Measurements from ENCODE around the gene PRCD.

PRCD gene

DNA sequence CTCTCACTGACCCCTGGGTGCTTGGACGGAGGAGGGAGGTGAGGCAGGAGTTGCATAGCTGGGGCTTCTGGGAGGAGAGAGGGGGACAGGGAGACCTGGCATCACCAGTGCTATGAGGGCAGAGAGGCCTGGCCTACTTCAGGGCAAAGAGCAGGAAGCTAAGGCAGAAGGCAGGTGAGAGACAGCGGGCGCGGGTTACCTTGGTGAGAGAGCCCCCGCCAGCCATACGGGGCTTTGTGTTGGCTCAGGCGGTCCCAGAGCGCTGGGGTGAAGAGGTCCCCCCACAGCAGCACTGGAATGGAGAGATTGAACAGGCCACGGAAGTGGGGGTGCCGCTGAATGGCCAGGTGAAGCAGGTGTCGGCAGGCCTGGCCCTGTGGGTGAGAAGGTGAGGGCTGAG lies 34.3 kb downstream of the PRCD start:
- DNase-seq: no peak

DNA sequence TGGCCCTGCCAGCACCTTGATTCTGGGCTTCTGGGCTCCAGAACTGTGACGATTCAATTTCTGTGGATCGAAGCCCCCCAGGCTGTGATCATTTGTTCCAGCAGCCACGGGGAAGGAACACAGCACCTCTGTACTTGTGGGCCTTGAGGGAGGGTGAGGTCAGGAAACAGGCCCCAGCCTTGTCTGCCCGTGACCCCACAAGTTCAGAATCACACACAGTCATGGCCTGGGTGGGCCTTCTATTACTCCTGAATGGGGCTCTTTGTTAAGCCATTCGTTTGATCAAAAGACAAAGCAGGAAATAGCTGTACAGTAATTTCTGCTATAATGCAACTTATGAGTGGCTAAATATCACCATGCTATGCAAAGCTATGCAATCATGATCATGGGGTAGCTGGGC lies 35.7 kb downstream of the PRCD start:
- DNase-seq: no peak

DNA sequence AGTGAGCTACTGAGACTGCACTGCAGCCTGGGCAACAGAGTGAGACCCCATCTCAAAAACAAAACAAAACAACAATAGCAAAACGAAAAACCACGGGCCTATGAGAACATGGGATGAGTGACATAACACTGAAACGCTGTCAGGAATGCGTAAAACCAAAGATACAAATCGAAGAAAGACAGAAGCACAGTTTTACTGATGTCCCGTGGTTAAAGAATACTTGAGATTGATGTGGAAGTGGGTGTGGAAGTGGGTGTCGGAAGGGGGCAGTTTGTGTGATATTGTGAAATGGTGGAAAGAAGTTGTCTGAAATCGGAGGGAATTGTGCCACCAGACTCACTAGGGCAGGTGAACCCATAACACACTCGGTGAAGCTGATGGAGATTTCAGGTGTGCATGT lies 36.3 kb downstream of the PRCD start:
- DNase-seq: no peak

DNA sequence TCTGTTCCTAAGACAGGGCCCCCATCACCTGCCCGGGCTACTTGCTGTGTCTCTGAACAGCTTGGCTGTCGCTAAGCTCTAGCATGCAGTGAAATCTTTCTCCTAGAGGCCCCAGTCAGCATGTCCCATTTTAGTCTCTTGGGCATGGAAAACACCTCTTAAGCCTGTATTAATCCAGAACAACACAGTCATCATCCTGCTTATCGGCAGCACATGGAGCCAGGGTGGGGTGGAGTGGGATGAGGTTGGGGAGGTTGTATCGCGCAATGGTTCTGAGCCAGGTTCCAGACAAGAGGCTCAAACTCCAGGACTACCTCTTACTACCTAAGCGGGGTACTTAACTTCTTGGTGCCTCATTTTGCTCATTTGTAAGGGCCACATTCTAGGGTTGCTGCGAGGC lies 38.0 kb downstream of the PRCD start:
- no peak for DNase-seq

DNA sequence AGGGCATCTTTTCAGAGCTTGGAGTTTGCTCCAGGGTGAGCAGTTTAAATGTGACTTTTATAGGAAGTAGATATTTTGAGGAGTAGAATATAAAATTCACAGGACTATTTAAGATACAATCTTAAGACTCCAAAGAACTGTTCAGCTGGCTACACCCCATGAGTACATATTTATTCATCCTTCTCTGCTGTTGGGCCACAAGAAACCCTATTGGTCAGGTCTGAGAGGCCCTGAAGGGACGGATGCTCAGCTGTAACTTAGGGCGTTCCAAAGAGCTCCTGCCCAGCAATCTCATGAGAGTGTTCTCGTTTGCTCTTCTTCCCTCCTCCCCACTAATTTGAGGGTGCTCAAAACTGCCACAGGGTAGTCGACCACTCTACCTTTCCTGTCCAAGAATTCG lies 38.5 kb downstream of the PRCD start:
- no peak for DNase-seq

DNA sequence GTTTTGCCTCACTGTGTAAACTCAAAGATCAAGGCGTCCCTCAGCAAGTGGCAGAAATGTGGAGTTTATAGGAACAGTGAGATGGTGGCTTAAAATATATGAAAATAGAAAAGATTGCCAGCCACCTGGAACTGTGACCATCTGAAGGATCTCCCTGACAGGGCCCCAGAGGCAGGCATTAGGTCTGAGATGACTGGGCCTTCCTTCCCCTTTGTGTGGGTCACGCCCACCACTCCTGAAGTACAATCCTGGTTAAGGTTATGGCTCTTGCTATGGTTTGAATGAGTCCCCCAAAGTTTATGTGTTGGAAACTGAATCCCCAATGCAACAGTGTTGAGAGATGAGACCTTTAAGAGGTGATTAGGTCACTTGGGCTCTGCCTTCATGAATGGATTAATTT lies 39.4 kb downstream of the PRCD start:
- DNase-seq: no peak

DNA sequence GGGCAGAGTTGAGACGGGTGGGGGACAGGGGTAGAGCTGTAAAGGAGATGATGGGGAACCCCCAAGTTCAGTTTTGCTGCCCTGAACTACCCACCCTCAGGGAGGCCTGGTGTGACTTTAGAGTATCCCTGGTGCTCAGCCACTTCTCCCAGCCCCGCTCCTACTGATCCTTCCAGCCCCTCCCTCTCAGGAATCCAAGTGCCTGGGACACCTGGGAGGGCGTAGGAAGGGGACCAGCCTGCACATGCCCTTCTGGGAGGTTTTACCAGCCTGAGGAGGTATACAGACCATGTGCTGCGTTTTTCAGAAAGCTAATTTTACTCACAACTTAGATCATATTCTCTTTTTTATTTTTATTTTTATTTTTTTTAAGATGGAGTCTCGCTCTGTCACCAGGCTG lies 41.7 kb downstream of the PRCD start:
- DNase-seq: no peak

DNA sequence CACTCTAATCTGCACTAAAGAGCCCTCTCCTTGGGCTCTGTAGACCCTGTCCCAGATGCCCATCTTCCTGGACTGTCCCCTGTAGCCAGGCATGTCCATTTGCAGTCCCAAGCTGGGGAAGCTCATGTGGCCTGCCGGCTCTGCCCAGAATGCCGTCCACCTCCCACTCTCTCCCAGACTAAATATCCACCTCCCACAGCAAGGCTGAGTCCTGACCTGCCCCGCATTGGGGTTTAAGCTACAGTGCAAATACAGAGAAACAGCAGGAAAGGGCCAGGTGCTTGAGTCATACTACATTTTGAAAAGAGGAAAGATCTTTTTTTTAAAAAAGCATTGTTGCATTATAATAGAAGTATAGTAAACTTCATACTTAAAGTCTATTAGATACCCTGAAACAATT lies 42.8 kb downstream of the PRCD start:
- no peak for DNase-seq

DNA sequence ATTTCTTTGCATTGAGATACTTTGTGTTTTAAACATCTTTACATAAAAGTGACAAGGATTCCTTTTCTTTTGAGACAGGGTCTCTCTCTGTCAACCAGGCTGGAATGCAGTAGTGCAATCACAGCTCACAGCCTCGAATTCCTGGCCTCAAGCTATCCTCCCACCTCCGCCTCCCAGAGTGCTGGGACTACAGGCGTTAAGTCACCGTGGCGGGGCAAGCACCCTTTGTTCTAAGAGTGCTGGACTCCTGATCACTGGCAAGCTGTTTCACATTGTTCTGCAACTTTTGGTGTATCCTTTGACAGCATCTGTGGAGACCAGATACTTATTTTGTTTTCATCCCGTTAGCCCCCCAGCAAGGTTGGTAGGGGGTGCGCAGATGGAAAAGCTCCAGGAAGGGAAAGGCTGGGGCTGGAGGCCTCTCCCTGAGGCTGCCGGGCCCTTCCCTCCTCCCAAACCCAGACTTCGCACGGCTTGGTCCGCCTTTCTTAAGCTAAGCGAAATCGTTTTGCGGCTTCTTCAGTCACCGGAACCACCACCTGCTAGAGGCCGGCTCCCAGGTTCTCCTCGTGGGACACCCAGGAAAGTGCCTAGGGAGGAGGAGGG lies 44.7 kb downstream of the PRCD start:
- DNase-seq: no peak

DNA sequence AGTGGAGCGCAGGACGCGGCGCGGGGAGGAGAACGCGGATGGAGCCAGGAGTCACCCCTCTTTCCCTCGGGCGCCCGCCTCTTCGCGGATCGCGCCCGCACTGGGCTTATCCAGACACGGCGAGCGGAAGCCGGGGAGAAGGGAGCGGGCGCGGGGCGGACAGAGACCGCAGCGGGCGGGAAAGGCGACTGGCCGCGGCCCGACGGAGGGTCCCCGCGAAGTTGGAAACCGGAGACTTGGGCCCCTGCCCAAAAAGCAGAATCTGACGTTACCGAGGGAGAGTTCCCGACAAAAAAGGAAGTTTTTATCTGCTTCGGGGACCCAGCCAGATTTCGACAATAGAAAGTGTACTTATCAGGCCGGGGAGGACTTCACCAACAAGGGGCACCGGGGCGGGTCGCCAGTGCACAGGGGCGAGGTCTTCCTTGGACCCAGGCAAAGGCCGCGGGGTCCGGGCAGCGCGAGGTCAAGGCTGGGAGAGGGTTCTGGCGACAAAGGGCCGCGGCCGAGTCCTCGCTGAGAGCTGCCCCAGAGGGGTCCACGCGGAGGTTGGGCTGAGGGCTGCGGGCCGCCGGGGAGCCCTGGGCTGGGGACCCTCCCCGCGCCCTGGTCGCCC lies 45.3 kb downstream of the PRCD start:
- no peak for DNase-seq

DNA sequence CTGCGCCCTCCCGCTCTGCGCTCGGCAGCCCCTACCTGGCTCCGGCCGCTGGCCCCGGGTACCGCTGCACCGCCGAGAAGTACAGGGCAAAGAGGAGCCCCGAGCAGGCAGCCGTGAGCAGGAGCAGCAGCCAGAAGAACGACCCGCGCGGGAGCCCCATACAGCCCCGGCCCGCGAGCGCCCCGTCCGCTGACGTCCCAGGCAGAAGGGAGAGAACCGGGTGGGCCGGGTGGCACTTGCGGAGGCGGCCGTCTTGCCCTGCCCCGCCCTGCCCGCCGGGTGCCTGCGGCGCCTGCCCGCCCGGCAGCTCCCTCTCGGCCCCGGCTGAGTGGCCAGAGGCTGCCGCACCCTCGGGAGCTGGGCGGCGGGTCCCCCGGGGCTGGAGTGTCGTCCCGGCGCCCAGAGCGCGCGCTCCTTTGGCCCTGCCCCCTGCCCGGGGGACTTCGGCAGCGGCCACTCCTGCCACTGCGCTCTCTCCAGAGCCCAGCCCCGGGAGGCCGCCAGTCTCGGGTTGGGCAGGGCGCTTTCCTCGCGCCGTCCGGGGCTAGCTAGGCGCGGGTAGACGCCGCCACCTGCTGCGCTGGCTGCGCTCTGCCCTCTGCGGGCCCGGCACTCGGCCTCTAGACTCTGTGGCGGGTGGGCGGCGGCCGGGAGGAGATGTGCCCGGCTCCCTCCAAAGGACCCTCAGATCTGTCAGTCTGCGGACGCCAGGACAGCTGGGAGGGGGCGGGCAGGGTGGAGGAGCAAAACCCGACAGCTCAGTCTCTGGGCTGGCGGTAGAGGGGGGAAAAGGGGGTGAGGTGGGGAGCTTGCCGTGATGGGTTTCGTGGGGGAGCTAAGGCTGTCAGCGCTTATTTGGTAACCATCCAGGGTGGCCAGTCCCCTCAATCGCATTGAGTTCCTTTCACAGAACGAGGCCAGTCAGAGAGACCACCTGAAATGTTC lies 46.1 kb downstream of the PRCD start, which contains the start of gene ST6GALNAC2:
ST6GALNAC2 (minus strand) TSS at position 212 of the 945 bp plus-strand sequence; CDS start at position 160, 52 bp downstream.
- peak; percentile 56 for DNase-seq

DNA sequence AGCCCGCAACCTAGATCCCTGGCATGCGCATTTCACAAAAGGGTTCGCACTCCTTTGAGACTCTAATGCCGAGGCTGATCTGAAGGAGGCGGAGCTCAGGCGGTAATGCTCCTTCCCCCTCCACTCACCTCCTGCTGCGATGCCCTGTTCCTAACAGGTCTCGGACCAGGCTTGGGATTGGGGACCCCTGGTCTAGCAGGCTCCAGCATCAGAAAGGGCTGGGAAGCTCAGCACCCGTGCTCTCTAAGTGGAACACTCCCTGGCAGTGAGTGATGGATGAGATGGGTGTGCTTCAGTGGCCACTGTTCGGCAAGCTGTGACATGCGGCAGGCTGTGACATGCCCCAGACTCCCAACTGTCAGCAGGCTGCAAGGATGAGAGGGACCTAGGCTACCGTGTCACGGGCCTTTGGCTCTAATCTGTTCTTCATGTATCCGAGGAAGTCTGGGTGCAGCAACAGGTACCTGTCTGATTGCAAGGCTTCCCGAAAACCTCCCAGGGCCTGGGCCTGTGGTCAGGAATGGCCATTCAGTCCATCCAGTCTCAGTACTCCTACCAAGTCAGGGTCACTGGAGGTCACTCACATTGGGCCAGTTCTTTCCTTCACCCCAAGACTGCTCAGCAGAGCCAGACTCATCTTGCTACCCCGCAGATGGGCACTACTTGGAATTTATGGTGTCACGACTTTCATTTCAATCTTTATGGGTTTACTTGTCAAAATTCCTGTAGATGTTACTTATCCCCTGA lies 47.1 kb downstream of the PRCD start:
- DNase-seq: no peak

DNA sequence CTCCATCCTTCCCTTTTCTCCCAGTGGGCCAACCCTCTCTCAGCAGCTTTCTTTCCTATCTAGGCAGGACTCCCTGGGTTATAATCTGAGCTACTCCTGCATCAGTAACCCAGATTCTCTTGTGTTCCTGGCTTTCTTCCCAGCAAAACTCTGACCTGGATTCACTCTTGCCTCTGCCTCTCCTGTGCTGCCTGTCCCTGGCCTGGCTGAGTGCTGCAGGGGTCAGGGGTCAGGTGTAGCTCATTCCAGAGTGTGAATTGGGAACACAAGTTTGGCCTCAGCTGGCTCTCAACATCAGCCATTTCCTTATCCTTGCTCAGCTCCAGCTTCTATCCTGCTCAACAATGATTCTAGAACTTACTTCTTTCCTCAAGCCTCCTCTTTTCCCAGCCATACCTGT lies 48.3 kb downstream of the PRCD start:
- no peak for DNase-seq

DNA sequence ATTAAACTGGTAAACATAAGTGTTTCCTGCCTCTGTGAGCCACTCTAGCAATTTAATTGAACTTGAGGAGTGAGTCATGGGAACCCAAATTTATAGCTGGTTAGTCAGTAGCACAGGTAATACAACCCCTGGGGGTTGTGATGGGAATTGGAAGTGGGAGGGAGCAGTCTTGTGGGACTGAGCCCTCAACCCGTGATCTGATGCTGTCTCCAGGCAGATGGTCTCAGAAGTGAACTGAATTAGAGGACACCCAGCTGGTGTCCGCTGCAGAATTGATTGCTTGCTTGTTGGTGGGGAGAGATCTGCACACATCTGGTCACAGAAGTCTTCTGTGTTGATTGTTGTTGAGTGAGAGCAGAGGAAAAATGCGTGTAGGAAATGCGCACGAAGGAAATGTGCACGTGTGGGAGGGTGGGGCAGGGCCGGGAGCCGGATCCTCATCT lies 53.6 kb downstream of the PRCD start:
- DNase-seq: no peak

DNA sequence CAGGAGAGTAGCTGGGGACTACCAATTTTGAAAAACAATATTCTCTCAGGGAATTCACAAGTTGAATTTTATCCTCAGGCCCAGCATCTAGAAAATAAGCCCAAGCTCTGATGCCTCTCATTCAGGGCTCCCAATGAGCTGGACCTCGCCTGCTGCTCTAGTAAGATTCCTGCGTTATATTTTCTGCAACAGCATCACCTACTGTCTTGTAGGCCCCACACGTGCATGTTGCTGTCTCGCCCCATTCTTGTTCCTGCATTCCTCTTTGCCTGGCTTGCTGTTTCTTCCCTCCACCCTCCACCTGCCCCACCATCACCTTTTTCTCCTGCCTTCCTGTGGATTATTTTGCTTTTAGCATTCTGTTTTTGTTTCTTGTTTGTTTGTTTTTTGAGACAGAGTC lies 54.1 kb downstream of the PRCD start:
- no peak for DNase-seq

DNA sequence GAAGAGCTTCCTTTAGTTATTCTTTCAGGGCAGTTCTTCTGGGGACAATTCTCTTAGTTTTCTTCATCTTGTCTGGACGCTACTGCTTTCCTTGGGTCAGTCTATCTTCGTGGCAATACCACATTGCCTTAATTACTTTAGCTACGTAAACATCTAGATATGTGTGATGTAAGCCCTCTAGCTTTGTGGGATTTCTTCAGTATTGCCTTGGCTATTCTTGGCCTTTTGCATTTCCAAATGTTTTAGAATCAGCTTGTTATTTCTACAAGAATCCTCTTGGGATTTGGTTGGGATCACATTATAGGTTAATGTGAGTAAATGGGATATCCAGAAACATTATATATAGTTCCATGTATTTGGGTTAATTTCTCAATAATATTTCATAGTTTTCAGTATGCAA lies 54.8 kb downstream of the PRCD start:
- DNase-seq: no peak
